ENCODE measurements around the gene POGZ.

POGZ gene

GRCh38 chr1:151478140-151478812 lies 19.0 kb upstream of the POGZ start:
- H3K4me3 ChIP-seq (ENCODE audit: low read length in 2 of 2) = no peak overlapping the region
- H3K4me1 ChIP-seq (ENCODE audit: control insufficient read depth in 2 of 2, insufficient read depth in 2 of 2, low read length in 2 of 2) = peaks cover 0 to 3% of the 10 kb centered on the region in 2 donors
- no peaks in the 10 kb centered on the region for H3K9me3 ChIP-seq (ENCODE audit: control insufficient read depth in 2 of 2, low read length in 2 of 2)
- no peak overlapping the region for H3K9ac ChIP-seq (ENCODE audit: low read depth in 1 of 2, low read length in 2 of 2)
- no peaks in the 10 kb centered on the region for H3K36me3 ChIP-seq (ENCODE audit: control insufficient read depth in 2 of 2, insufficient read depth in 2 of 2, low read length in 2 of 2)
- H3K27me3 ChIP-seq (ENCODE audit: control insufficient read depth in 2 of 2, insufficient read depth in 2 of 2, low read length in 2 of 2) = no peaks in the 10 kb centered on the region
- no peak overlapping the region for H3K27ac ChIP-seq (ENCODE audit: low read depth in 2 of 2, low read length in 2 of 2)

- Histone ChIP-seq H3K27me3 (ENCODE audit: control insufficient read depth in 2 of 2, insufficient read depth in 2 of 2, low read length in 2 of 2) (no peaks in the 10 kb centered on the region), H3K36me3 (ENCODE audit: control insufficient read depth in 2 of 2, insufficient read depth in 2 of 2, low read length in 2 of 2) (no peaks in the 10 kb centered on the region), H3K4me3 (ENCODE audit: low read length in 2 of 2) (no peak overlapping the region), H3K27ac (ENCODE audit: low read depth in 2 of 2, low read length in 2 of 2) (no peak overlapping the region), H3K9me3 (ENCODE audit: control insufficient read depth in 2 of 2, low read length in 2 of 2) (no peaks in the 10 kb centered on the region), H3K9ac (ENCODE audit: low read depth in 1 of 2, low read length in 2 of 2) (no peak overlapping the region), H3K4me1 (ENCODE audit: control insufficient read depth in 2 of 2, insufficient read depth in 2 of 2, low read length in 2 of 2) (peaks cover 0 to 3% of the 10 kb centered on the region in 2 donors)
Measured at GRCh38 chr1:151477066-151477465, 17.8 kb upstream of the POGZ start.

GRCh38 chr1:151476083-151476482 lies 16.8 kb upstream of the POGZ start:
- Histone ChIP-seq H3K27me3 (ENCODE audit: control insufficient read depth in 2 of 2, insufficient read depth in 2 of 2, low read length in 2 of 2) (no peaks in the 10 kb centered on the region), H3K4me1 (ENCODE audit: control insufficient read depth in 2 of 2, insufficient read depth in 2 of 2, low read length in 2 of 2) (peaks cover 0 to 3% of the 10 kb centered on the region in 2 donors), H3K36me3 (ENCODE audit: control insufficient read depth in 2 of 2, insufficient read depth in 2 of 2, low read length in 2 of 2) (no peaks in the 10 kb centered on the region), H3K27ac (ENCODE audit: low read depth in 2 of 2, low read length in 2 of 2) (no peak overlapping the region), H3K4me3 (ENCODE audit: low read length in 2 of 2) (no peak overlapping the region), H3K9ac (ENCODE audit: low read depth in 1 of 2, low read length in 2 of 2) (no peak overlapping the region), H3K9me3 (ENCODE audit: control insufficient read depth in 2 of 2, low read length in 2 of 2) (no peaks in the 10 kb centered on the region)

GRCh38 chr1:151475175-151475574 lies 15.9 kb upstream of the POGZ start:
- Histone ChIP-seq H3K27me3 (ENCODE audit: control insufficient read depth in 2 of 2, insufficient read depth in 2 of 2, low read length in 2 of 2) (no peaks in the 10 kb centered on the region), H3K9ac (ENCODE audit: low read depth in 1 of 2, low read length in 2 of 2) (no peak overlapping the region), H3K9me3 (ENCODE audit: control insufficient read depth in 2 of 2, low read length in 2 of 2) (no peaks in the 10 kb centered on the region), H3K4me1 (ENCODE audit: control insufficient read depth in 2 of 2, insufficient read depth in 2 of 2, low read length in 2 of 2) (peaks cover 0 to 3% of the 10 kb centered on the region in 2 donors), H3K27ac (ENCODE audit: low read depth in 2 of 2, low read length in 2 of 2) (no peak overlapping the region), H3K4me3 (ENCODE audit: low read length in 2 of 2) (no peak overlapping the region), H3K36me3 (ENCODE audit: control insufficient read depth in 2 of 2, insufficient read depth in 2 of 2, low read length in 2 of 2) (no peaks in the 10 kb centered on the region)

- Histone ChIP-seq H3K9ac (ENCODE audit: low read depth in 1 of 2, low read length in 2 of 2) (no peak overlapping the region), H3K36me3 (ENCODE audit: control insufficient read depth in 2 of 2, insufficient read depth in 2 of 2, low read length in 2 of 2) (no peaks in the 10 kb centered on the region), H3K27ac (ENCODE audit: low read depth in 2 of 2, low read length in 2 of 2) (no peak overlapping the region), H3K27me3 (ENCODE audit: control insufficient read depth in 2 of 2, insufficient read depth in 2 of 2, low read length in 2 of 2) (no peaks in the 10 kb centered on the region), H3K4me1 (ENCODE audit: control insufficient read depth in 2 of 2, insufficient read depth in 2 of 2, low read length in 2 of 2) (peaks cover 0 to 3% of the 10 kb centered on the region in 2 donors), H3K9me3 (ENCODE audit: control insufficient read depth in 2 of 2, low read length in 2 of 2) (no peaks in the 10 kb centered on the region), H3K4me3 (ENCODE audit: low read length in 2 of 2) (no peak overlapping the region)
Measured at GRCh38 chr1:151474745-151475144, 15.5 kb upstream of the POGZ start.

GRCh38 chr1:151472856-151473731 lies 13.8 kb upstream of the POGZ start:
- H3K27ac ChIP-seq (ENCODE audit: low read depth in 2 of 2, low read length in 2 of 2) = peak overlapping the region; percentile 67 to 70
- H3K27me3 ChIP-seq (ENCODE audit: control insufficient read depth in 2 of 2, insufficient read depth in 2 of 2, low read length in 2 of 2) = no peaks in the 10 kb centered on the region
- peak overlapping the region; percentile 75 to 76 for H3K9ac ChIP-seq (ENCODE audit: low read depth in 1 of 2, low read length in 2 of 2)
- peaks cover 0 to 3% of the 10 kb centered on the region in 2 donors for H3K4me1 ChIP-seq (ENCODE audit: control insufficient read depth in 2 of 2, insufficient read depth in 2 of 2, low read length in 2 of 2)
- no peaks in the 10 kb centered on the region for H3K9me3 ChIP-seq (ENCODE audit: control insufficient read depth in 2 of 2, low read length in 2 of 2)
- no peaks in the 10 kb centered on the region for H3K36me3 ChIP-seq (ENCODE audit: control insufficient read depth in 2 of 2, insufficient read depth in 2 of 2, low read length in 2 of 2)
- H3K4me3 ChIP-seq (ENCODE audit: low read length in 2 of 2) = peak overlapping the region; percentile 71 to 75

- Histone ChIP-seq H3K27me3 (ENCODE audit: control insufficient read depth in 2 of 2, insufficient read depth in 2 of 2, low read length in 2 of 2) (peaks cover 0 to 2% of the 10 kb centered on the region in 2 donors), H3K9me3 (ENCODE audit: control insufficient read depth in 2 of 2, low read length in 2 of 2) (no peaks in the 10 kb centered on the region), H3K4me1 (ENCODE audit: control insufficient read depth in 2 of 2, insufficient read depth in 2 of 2, low read length in 2 of 2) (no peaks in the 10 kb centered on the region)
Measured at GRCh38 chr1:151465026-151465425, 5.7 kb upstream of the POGZ start.

GRCh38 chr1:151461694-151462093 lies 2.4 kb upstream of the POGZ start:
- no peaks in the 10 kb centered on the region for H3K36me3 ChIP-seq (ENCODE audit: control insufficient read depth in 2 of 2, insufficient read depth in 2 of 2, low read length in 2 of 2)
- no peak overlapping the region for H3K9ac ChIP-seq (ENCODE audit: low read depth in 1 of 2, low read length in 2 of 2)
- no peak overlapping the region for H3K27ac ChIP-seq (ENCODE audit: low read depth in 2 of 2, low read length in 2 of 2)
- H3K27me3 ChIP-seq (ENCODE audit: control insufficient read depth in 2 of 2, insufficient read depth in 2 of 2, low read length in 2 of 2) = peaks cover 0 to 2% of the 10 kb centered on the region in 2 donors
- H3K4me3 ChIP-seq (ENCODE audit: low read length in 2 of 2) = no peak overlapping the region
- no peaks in the 10 kb centered on the region for H3K9me3 ChIP-seq (ENCODE audit: control insufficient read depth in 2 of 2, low read length in 2 of 2)
- H3K4me1 ChIP-seq (ENCODE audit: control insufficient read depth in 2 of 2, insufficient read depth in 2 of 2, low read length in 2 of 2) = peaks cover 7 to 8% of the 10 kb centered on the region in 2 donors

More at GRCh38 chr1:151465026-151465425, 5.7 kb upstream of the POGZ start:
- Histone ChIP-seq H3K9ac (ENCODE audit: low read depth in 1 of 2, low read length in 2 of 2) (no peak overlapping the region), H3K4me3 (ENCODE audit: low read length in 2 of 2) (no peak overlapping the region), H3K36me3 (ENCODE audit: control insufficient read depth in 2 of 2, insufficient read depth in 2 of 2, low read length in 2 of 2) (no peaks in the 10 kb centered on the region), H3K27ac (ENCODE audit: low read depth in 2 of 2, low read length in 2 of 2) (no peak overlapping the region)

GRCh38 chr1:151458802-151459330 lies 428 bp downstream of the POGZ start:
- peak overlapping the region; percentile 89 to 92 for H3K27ac ChIP-seq (ENCODE audit: low read depth in 2 of 2, low read length in 2 of 2)
- H3K9ac ChIP-seq (ENCODE audit: low read depth in 1 of 2, low read length in 2 of 2) = peak overlapping the region in 1 of 2 donors; percentile 57
- H3K9me3 ChIP-seq (ENCODE audit: control insufficient read depth in 2 of 2, low read length in 2 of 2) = no peaks in the 10 kb centered on the region
- peaks cover 0 to 2% of the 10 kb centered on the region in 2 donors for H3K27me3 ChIP-seq (ENCODE audit: control insufficient read depth in 2 of 2, insufficient read depth in 2 of 2, low read length in 2 of 2)
- H3K4me1 ChIP-seq (ENCODE audit: control insufficient read depth in 2 of 2, insufficient read depth in 2 of 2, low read length in 2 of 2) = peaks cover 7 to 8% of the 10 kb centered on the region in 2 donors
- H3K4me3 ChIP-seq (ENCODE audit: low read length in 2 of 2) = peak overlapping the region; percentile 64 to 66
- no peaks in the 10 kb centered on the region for H3K36me3 ChIP-seq (ENCODE audit: control insufficient read depth in 2 of 2, insufficient read depth in 2 of 2, low read length in 2 of 2)
